RPMI7951 (cell line): Measurements from ENCODE around the gene DNLZ. TPM values are rescaled to one million over a fixed set of nuclear protein-coding genes. Genes with fewer than 3 reads are reported as not detected.

ENCODE experiments used
- DNase-seq: peaks from one replicate; pipeline ENCODE4 v3.0.0-alpha.2; 2012; ENCODE audit warnings: low read depth
- total RNA-seq: library from RNA; depleted of rRNA; stranded (reverse); fragments of >200 nt; shearing (Covaris generic); gene quantifications from 2 replicates; pipeline ENCODE4 v1.2.3, GENCODE V29; 2014

The DNLZ gene
- total RNA-seq, 1 experiment from 2014 or later: 15.3 TPM

DNA sequence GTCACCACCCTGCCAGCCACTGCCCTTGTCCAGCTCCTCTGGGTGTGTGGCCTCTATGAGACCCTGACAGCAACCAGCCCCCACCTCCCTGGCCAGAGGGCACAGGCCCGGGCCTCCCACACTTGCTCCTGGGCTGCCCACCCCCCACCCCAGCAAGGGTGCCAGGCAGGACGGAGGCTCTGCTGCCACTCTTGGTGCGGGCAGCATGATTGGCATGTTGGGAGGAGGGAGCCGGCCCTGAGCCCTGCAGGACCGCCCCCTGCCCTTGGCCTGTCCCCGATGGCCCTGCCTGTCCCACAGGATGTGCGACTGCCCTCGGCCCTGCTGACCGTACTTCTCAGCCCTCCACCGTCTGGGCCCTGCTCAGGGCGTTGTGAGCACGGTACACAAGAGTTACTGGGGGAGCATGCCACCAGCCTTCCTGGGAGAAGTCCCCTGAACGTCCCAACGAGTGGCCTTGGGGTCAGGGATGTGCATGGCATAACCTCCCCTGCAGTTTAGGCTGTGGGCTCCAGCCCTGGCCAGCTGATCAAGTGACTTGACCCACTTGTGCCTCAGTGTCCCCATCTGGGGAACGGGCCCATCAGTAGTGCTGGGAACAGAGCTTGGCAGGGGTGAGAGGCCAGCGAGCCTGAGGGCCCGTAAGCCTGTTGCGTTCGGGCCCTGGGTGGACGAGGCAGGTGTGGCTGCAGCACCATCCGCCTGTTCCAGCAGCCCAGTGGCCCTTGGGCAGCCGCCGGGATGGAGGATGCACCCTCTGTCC is 20.2 kb downstream of the DNLZ start:
- no peak for DNase-seq

DNA sequence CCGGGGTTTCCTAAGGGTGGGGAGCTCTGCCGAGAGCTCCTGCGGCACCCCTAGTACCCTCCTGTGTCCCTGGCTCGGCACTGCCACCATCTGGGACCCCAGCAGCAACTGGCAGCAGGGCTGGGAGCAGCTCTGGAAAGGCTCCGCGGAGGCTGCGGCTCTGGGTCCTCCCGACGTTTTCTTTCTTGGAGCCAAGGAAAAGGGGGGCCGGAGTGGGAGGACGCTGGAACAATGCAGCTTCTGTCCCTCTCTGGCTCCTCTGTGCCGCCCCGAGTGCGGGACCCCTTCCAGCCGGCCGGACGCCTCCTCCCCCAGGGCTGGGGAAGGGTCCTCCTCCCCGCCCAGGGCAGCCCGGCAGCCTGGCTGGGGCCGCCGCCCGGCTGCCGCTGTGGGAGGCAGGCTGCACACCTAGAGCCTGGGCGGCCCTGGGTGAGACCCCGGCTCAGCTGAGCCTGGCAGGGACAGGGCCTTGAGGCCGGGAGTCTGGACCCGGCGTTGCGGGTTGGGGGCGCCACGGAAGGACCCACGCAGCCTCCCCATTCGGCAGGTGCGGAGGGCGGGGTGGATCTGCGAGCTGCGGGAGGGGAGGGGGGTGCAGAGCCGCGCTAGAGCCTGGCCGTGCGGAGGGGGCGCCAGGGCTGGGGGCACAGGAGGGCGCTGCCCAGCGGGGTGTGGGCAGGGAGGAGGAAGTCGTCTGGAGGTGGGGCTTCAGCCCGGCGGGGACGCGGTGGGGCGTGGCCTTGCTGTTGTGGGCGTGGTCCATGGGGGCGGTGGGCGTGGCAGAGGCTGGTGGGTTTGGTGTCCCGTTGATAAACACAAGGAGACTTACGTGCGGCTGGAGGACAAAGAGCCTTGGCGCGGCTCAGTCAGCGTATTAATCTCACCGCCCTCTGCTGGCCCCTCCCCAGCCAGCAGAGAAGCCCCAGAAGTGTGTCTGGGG is 21.1 kb downstream of the DNLZ start:
- peak; percentile 69 for DNase-seq

DNA sequence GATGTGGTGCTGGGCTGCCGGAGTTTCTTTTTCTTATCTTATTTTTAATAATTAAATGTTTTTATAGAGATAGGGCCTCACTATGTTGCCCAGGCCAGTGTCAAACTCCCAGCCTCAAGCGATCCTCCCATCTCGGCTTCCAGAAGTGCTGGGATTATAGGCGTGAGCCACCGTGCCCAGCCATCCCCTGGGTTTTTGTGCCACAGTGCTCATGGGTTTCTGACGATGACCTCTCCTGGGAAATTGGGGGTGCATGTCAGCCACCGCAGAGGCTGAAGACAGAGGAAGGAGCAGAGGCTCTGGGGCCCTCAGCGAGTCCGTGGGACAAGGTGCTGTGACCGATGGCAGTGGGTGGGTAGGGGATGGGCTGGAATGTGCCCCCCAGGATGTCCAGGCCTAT is 21.8 kb downstream of the DNLZ start:
- DNase-seq: no peak

DNA sequence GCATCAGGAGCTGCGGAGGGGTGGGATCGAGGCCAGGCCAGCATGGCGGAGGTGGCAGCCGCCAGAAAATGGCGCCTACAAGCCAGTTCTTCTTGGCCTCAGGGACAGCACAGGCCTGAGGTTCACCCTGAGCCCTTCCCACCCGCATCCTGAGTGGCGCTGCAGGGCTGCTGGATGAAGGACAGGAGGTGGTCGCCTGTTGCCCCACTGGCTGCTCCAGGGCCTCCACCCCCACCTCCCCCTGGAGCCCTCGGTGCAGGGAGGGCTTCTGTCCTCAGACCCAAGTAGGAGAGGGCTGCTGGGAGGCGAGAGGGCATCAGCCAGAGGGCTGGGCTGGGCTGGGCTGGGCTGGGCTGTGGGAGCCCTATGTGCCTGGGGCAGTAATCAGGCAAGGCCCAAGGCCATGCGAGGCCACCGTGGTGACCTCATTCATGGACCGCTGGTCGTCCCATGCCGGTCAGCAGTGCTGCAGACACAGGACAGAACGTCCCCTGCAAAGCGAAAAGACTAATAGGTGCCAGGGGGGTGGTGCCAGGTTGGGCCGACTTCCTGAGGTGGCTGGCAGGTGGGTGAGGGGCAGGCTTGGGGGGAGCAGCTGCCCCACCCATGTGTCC is 22.4 kb downstream of the DNLZ start:
- DNase-seq: no peak

DNA sequence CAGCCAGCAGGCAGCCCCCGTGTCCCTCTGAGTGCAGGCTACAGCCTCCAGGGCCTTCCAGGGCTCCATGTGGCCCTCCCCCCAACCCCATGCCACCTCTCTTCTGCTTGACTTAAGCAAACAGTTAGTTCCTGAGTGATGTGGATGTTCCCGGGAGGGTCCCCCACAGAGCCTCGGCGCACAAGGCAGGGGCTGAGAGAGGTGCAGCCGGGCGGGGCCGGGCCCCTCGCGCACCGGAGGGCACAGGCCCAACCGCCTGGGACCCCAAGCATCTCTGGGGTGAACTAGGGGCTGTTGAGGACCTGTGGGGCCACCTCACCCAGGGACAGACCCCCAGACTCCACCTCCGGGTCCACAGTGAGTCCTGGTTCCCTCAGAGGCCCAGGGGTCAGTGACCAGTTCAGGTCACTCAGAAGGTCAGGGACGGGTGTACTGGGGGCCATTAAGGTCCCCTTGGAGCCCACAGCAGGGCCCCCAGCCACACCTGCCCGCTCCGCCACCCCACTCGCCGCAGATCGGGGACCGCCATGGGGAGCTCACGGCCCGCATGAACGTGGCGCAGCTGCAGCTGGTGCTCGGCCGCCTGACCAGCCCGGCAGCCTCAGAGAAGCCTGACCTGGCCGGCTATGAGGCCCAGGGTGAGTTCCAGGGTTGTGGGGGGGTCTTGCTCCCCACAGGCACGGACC is 23.0 kb downstream of the DNLZ start:
- no peak for DNase-seq

DNA sequence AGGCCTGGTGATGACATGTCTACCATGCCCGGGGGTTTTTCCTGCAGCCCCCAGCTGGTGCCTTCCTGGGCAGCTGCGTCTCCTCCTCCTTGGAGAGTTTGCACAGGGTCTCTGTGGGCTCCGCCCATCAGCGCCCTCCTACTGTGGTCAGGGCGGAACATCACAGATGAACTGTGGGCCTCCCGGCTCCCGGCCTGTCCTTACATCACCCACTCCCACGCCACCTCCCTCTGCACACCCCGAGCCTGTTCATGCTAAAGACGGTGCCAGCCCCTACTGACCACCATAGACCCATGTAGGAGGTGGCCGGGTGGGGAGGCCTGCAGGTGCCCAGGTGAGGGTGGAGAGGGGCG is 23.6 kb downstream of the DNLZ start:
- DNase-seq: no peak

DNA sequence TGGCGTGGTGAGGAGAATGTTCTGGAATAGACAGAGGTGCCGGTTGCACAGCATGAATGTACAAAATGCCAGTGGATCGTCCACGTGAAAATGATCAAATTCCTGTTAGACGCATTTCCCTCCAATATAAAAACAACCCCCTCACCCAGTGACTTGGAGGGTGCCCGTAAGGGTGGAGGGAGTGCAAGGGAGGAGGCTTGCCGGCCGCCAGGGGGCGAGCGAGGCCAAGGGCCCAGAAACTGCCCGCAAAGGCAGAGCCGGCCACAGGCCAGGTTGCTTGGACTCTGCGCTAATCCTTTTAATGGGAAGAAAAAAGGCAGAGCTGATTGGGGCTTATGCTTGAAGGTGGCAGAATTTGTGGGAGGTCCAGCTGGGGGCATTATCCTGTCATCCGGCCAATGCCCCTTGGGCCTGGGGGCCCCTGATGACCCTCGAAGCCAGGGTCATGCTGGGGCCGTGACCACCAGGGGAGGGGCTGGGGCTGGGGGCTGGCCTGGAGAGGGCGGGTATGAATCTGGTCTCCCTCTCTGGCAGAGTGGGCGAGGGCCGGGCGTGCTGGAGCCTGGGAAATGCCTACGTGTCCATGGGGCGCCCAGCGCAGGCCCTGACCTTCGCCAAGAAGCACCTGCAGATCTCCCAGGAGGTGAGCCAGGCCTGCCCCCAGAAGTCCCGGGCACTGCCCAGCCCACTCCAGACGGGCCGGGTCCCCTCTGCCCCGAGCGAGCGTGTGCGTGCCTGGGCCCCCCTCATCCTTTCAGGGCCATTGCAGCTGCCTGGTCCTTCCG is 24.2 kb downstream of the DNLZ start:
- DNase-seq: peak; percentile 36

DNA sequence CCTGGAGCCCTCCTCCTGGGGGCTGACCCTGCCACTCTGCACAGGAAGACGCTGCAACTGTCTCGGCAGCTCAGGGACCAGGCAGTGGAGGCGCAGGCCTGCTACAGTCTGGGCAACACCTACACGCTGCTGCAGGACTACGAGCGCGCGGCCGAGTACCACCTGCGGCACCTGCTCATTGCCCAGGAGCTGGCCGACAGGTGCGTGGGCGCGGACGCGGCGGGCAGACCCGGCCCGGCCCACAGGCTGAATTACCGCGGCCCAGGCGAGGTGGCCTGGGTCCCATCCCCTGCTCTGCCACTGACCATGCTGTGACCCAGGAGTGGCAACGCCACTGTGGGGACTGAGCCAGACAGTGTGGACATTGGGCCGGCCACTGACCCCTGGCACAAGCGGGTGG is 25.0 kb downstream of the DNLZ start:
- DNase-seq: no peak

DNA sequence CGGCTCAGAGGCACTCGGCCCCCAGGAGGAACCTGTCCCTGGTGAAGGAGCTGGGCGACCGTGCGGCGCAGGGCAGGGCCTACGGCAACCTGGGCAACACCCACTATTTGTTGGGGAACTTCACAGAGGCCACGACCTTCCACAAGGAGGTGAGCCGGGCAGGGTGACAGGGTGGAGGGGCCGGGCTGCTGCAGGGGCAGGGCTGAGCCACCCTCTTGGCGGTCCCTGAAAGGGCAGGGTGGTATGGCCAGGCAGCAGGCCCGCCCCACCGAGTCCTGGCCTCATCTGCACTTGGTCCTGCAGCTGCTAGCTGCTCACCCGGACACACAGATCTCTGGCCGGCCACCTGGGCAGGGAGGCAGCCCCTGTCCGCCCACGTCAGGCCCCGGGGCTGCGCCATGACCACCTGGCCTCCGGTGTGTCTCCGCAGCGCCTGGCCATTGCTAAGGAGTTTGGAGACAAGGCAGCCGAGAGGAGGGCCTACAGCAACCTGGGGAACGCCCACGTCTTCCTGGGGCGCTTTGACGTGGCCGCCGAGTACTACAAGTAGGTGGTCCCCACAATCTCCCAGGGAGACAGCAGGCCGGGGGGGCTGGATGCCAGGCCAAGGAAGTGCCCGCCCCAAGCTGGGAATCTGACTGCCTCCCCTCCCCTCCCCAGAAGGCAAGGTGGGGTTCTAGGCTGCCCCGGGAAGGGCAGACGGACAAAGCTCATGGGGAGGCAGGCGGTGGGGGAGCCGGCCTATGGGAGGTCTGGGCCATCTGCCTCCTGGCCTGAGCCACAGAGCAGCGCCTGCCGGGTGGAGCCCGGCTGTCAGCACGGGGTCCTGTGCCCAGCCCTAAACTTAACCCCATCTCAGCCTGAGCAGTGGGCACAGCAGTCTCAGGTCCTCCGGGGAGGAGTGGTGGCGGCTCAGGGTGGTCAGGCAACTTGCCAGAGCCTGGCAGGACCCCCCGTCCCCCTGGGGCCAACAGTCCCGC is 25.8 kb downstream of the DNLZ start:
- no peak for DNase-seq

DNA sequence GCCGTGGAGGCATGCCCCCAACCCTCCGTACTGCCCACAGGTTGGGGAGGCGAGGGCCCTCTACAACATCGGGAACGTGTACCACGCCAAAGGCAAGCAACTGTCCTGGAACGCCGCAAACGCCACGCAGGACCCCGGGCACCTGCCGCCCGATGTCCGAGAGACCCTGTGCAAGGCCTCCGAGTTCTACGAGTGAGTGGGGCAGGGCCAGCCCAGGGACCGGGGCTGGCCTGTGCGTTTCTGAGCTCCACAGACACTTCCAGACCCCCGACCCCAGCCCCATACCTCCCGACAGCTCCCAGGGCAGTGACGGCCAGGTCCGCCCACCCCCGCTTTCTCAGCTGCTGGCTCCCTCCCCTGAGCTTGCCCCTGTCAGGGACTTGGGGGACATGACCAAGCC is 26.7 kb downstream of the DNLZ start:
- no peak for DNase-seq

DNA sequence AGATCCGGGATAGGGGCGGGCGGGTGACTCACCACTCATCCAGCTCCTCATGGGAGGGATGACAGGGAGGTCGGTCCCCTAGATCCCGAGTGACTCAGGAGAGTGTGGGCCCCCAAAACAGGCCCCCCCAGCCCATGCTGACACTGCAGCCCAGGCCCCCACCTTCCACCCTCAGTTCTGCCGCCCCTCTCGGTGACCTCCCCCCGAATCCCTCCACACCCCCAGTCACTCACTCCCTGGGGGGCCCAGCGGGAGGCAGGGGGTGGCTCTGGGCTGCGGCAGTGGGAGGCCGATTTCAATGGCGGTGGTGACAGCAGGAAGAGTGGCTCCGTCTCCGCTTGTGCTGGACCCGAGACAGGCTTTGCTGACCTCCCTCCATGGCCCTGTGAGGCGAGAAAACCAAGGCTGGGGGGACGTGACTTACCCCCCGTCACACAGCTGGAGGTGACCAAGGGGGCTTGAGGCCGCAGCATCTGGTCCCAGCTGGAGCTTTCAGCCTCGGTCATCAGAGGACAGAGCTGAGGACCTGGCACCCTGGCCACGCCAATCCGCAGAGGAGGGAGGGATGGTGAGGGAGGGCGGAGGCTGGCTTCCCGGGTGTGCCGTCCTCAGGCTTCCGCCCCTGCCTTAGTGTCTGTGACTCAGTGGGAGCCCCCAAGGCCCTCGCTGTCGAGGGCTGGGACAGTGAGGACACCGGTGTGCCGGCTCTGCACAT is 27.2 kb downstream of the DNLZ start:
- DNase-seq: no peak

DNA sequence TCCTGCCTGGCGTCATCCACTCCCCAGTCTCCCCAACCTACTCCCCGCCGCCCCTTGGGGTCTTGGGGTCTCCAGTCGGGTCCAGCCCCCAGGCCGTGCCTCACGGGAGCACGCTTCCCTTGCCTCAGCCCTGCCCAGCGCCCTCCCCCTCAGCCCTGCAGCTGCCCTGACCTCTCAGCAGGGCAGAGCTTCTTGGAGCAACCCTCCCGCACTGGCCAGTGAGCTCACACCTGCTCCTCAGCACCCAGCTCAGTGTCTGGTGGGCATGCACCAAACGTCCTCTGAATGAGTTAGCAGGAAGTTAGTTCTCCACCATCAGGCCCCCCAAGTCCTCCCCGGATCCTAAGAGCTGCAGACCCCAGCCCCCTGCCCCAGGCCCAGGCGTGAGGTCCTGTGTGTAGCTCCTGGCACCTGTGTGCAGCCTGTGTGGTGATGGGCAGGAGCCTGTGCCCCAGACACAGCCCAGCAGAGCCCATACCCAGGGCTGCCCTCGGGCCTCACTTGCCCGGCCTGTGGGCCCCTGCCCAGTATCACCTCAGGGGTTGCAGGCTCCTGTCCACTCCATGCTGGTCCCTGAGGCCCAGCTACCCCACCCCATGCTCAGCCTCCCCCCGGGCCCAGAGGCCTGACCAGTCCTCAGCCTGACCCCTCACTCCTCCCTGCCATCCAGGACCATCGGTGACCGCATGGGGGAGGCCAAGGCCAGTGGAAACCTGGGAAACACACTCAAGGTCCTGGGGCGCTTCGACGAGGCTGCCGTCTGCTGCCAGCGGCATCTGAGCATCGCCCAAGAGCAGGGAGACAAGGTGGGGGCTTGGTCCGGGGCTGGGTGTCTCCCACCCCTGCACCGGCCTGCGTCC is 28.0 kb downstream of the DNLZ start:
- no peak for DNase-seq

DNA sequence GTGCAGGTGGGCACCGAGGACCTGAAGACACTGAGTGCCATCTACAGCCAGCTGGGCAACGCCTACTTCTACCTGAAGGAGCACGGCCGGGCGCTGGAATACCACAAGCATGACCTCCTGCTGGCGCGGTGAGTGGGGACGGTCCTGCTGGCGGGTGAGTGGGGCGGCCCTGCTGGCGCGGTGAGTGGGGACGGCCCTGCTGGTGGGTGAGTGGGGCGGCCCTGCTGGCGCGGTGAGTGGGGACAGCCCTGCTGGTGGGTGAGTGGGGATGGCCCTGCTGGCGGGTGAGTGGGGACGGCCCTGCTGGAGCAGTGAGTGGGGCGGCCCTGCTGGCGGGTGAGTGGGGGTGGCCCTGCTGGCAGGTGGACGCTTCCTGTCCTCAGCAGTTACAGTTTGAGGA is 29.0 kb downstream of the DNLZ start:
- DNase-seq: no peak

DNA sequence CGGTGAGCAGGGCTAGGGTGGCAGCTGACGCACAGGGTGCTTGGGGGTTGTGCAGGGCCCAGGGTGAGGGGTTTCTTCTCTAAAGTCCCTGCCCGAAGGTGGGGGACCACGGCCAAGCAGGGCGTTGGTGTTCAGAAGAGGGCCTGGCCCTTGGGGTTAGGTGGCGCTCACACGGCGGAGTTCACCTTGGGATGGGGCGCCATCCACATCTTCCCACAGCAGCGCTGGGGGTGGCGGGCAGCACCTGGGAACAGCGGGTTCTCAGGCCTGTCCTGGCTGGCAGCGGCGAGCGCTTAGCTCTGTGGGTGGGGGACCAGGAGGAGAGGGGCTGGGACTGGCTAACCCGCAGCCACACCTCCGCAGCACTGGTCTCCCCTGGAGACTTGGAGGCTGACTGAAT is 30.1 kb downstream of the DNLZ start:
- DNase-seq: no peak

DNA sequence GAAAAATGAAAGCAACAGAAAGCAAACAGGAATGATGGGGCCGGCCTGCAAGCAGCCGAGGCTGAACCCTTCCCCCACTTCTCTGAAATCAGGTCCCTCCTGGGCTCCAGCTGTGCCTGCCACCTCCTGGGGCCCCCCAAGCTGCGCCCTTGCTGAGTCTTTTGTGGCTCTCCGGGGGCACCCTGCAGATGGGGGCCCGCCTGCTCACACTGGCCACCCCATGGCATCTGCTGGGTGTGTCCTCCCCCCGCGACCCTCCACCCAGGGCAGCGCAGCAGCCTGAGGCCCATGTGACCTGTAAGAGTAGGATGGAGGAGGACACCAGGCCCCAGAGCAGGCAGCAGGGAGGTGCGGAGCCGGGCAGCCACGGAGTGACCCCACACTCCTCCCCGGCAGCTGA is 30.5 kb downstream of the DNLZ start:
- DNase-seq: no peak

DNA sequence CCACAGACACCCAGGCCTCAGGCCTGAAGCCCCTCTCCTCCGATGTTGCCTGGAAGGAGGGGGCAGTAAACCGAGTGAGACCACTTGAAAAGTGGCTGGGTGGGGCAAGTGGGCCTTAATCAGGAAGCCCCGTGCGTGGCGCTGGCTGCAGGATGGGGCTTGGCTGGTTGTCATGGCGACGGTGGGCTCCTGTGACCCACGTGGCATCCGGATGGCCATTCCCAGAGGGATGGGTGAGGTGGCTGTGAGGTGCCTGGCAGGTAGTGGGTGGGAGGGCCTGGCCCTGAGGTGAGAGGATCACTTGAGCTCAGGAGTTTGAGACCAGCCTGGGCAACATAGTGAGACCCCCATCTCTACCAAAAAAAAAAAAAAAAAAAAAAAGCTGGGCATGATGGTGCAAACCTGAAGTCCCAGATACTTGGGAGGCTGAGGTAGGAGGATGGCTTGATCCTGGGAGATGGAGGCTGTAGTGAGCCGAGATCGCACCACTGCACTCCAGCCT is 31.0 kb downstream of the DNLZ start:
- no peak for DNase-seq

DNA sequence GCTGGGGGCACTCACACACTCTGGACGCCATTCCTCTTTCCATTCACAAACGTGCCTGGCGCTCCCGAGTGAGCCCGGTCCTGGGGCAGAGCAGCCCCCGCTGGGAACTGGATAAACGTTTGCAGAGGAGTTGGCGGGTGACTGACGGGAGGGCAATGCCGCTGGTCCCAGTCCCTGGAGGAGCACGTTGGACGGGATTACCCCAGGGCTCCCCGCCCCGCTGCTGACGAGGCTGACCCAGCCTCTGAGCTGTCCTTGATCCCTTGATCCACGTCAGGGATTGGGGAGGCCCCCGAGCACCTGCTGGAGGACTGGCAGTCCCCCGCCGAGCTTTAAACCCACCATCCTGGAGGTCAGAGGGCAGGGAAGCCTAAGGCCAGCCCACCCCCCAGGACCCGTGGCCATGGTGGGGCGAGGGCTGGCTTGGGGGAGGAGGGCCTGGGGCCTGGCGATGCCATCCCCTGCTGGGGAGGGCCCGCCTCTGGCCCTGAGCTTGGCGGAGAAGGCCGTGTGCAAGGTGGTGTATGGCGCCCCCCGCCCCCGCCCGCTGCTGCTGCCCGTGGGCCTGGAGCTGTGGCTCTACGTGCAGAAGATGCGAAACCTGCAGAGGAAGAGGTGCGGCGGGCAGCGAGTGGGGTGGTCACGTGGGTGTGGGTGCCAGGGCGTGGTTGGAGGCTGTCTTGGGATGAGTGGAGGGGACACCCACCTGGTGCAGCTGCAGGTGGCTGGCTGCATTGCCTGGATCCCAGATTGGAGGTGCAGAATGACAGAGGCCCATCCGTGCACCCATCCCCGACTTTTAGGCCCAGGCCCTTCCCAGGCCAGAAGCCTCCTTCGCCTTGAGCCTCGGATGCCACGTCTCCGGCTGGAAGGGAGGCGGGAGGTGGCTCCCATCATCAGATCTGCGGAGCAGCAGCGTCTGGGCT is 31.7 kb downstream of the DNLZ start:
- no peak for DNase-seq
